Epithelial cell of proximal tubule (primary cell): Measurements from ENCODE around the gene PRKCH. TPM values are rescaled to one million over a fixed set of nuclear protein-coding genes. Genes with fewer than 3 reads are reported as not detected.
"Not testable (repeated sequence)": the region's sequence is repeated elsewhere in the genome, so short reads cannot be mapped to it uniquely, and the experiment has no call there.

Source experiments
- DNase-seq: peaks from one replicate; pipeline ENCODE4 v3.0.0-alpha.2; 2011; ENCODE audit warnings: low read depth
- H3K4me3 ChIP-seq: 2 replicates; pipeline ENCODE4 v1.5.1; 2011; ENCODE audit warnings: low read depth, mild to moderate bottlenecking, low read length
- CTCF ChIP-seq: conservative IDR thresholded peaks from 2 replicates; pipeline ENCODE4 v1.5.1; 2012; ENCODE audit warnings: low read depth, mild to moderate bottlenecking, low read length
- total RNA-seq: library from RNA; depleted of rRNA; stranded (reverse); fragments of >200 nt; gene quantifications from 2 replicates; pipeline ENCODE4 v1.2.3, GENCODE V29; 2015

PRKCH gene
- total RNA-seq, 1 donor from 2014 or later = 7.6 TPM

- H3K4me3 ChIP-seq = no peak overlapping the region
- DNase-seq = no peak
- no peak for TF ChIP-seq CTCF
Observed at GRCh38 chr14:61300754-61301153, 20.6 kb upstream of the PRKCH start.

GRCh38 chr14:61304688-61305087 is 16.7 kb upstream of the PRKCH start:
- DNase-seq = no peak
- H3K4me3 ChIP-seq = no peak overlapping the region
- no peak for TF ChIP-seq CTCF

GRCh38 chr14:61308198-61308597 is 13.2 kb upstream of the PRKCH start:
- DNase-seq = no peak
- no peak overlapping the region for H3K4me3 ChIP-seq
- TF ChIP-seq CTCF = no peak

GRCh38 chr14:61308701-61309100 is 12.7 kb upstream of the PRKCH start:
- not testable (repeated sequence) for DNase-seq, H3K4me3 ChIP-seq

GRCh38 chr14:61315313-61315712 is 6.1 kb upstream of the PRKCH start:
- DNase-seq = no peak
- no peak for TF ChIP-seq CTCF
- H3K4me3 ChIP-seq = no peak overlapping the region

- DNase-seq = no peak
- no peak overlapping the region for H3K4me3 ChIP-seq
- TF ChIP-seq CTCF = no peak
Observed at GRCh38 chr14:61319086-61319485, 2.3 kb upstream of the PRKCH start.

- no peak for DNase-seq
- no peak for TF ChIP-seq CTCF
- no peak overlapping the region for H3K4me3 ChIP-seq
Observed at GRCh38 chr14:61319706-61320105, 1.7 kb upstream of the PRKCH start.

GRCh38 chr14:61320170-61320569 is 1.2 kb upstream of the PRKCH start:
- H3K4me3 ChIP-seq, DNase-seq: not testable (repeated sequence)
